Adipocyte (in vitro differentiated cells): ENCODE results near the gene SATB2.

Source experiments
- DNase-seq: peaks from one replicate; pipeline ENCODE4 v3.0.0-alpha.2; 2015; ENCODE audit warnings: low read depth
- H3K27me3 ChIP-seq: replicated peaks from 2 replicates; pipeline ENCODE4 v1.7.0; 2013; ENCODE audit warnings: mild to moderate bottlenecking, low read length, moderate library complexity; ENCODE audit not compliant: control insufficient read depth, insufficient read depth
- H3K36me3 ChIP-seq: 2 replicates; pipeline ENCODE4 v1.7.0; 2013; ENCODE audit warnings: low read length, mild to moderate bottlenecking, moderate library complexity; ENCODE audit not compliant: control insufficient read depth, insufficient read depth, severe bottlenecking
- H3K4me1 ChIP-seq: 2 replicates; pipeline ENCODE4 v1.7.0; 2013; ENCODE audit warnings: mild to moderate bottlenecking, low read length, moderate library complexity; ENCODE audit not compliant: control insufficient read depth, insufficient read depth
- H3K4me3 ChIP-seq: 2 replicates; pipeline ENCODE4 v1.7.0; 2013; ENCODE audit warnings: mild to moderate bottlenecking, low read length, moderate library complexity
- H3K9ac ChIP-seq: 2 replicates; pipeline ENCODE4 v1.7.0; 2013; ENCODE audit warnings: mild to moderate bottlenecking, low read length, moderate library complexity
- H3K9me3 ChIP-seq: 2 replicates; pipeline ENCODE4 v1.7.0; 2013; ENCODE audit warnings: mild to moderate bottlenecking, low read length, moderate library complexity; ENCODE audit not compliant: control insufficient read depth

The SATB2 gene

DNA sequence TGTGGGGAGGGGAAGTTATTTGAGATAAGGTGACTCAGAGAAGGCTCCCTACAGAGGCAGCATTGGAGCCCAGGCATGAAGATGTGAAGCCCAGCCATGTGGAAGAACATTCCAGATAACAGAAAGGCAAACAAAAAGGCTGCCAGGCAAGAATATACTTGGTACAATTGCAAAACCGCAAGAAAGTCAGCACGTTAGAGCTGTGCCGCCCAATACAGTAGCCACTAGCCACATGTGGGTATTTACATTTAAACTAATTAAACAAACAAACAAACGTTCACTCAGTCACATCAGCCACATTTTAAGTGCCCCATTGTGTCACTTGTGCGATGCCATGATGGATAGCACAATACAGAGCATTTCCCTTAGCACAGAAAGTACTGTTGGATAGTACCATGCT is 179.6 kb downstream of the SATB2 start:
- Histone ChIP-seq H3K9me3 (no peaks in the 10 kb centered on the region), H3K27me3 (no peaks in the 10 kb centered on the region), H3K9ac (no peak overlapping the region), H3K36me3 (no peaks in the 10 kb centered on the region), H3K4me3 (no peak overlapping the region), H3K4me1 (peaks cover 8% of the 10 kb centered on the region)
- DNase-seq: peak; percentile 43

DNA sequence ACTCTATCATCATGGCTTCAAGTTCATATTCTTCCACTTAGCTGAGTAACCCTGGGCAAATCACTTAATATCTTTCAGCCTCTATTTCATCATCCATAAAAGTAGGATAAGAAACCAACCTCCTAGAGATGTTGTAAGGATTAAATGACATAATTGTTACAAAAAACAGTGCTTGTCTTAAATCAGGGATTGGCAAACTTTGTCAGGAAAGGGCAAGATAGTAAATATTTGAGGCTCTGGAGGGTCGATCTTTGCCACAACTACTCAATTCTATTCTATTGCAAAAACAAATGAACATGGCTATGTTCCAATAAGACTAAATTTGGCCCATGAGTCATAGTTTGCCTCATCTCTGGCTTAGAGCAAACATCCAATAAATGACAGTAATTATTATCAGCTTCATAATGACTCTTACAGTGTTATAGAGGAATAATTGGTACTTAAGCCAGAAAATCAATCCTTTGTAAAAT is 184.7 kb downstream of the SATB2 start:
- H3K27me3 ChIP-seq: no peaks in the 10 kb centered on the region
- H3K4me1 ChIP-seq: peaks cover 18% of the 10 kb centered on the region
- no peak overlapping the region for H3K4me3 ChIP-seq
- peaks cover 9% of the 10 kb centered on the region for H3K36me3 ChIP-seq
- peak; percentile 88 for DNase-seq
- H3K9ac ChIP-seq: no peak overlapping the region
- H3K9me3 ChIP-seq: no peaks in the 10 kb centered on the region

DNA sequence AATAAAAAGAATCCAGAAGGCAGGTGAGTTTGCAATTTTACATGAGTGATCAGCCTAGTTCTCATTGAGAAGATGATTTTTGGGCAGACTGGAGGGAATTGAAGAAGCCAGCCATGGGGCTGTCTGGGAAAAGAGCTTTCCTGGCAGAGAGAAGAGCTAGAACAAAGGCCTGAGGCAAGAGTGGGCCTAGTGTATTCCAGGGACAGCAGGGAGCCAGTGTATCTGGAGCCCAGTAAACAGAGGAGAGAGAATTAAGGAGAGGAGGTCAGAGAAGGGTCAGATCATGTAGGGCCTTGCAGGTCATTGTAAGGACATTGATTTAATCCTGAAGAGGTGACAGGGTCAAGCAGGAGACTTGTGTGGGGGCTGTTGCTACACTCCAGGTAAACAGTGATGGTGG is 195.8 kb downstream of the SATB2 start:
- no peaks in the 10 kb centered on the region for H3K36me3 ChIP-seq
- no peaks in the 10 kb centered on the region for H3K4me1 ChIP-seq
- H3K4me3 ChIP-seq: no peak overlapping the region
- H3K9me3 ChIP-seq: peaks cover 13% of the 10 kb centered on the region
- no peak overlapping the region for H3K9ac ChIP-seq
- DNase-seq: no peak
- H3K27me3 ChIP-seq: no peaks in the 10 kb centered on the region

DNA sequence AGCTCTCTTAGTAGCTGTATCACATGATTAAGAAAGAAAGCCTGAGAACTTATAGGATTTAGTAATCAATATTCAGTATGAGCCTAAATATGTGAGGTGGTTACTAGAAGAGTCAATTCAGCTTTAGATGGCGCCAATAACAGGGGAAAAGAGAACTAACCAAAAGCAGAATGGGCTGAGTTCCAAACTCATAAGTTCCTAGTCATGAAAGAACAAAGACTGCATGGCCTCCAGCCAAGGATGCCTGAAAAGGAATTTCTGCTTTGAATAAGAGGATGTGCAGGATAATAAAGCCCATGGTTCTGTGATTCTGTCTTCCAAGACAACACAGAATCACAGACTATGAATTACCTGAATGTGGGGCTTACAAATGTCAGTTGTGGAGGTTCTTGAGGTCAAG is 196.5 kb downstream of the SATB2 start:
- H3K4me1 ChIP-seq: no peaks in the 10 kb centered on the region
- no peaks in the 10 kb centered on the region for H3K36me3 ChIP-seq
- H3K4me3 ChIP-seq: no peak overlapping the region
- peaks cover 13% of the 10 kb centered on the region for H3K9me3 ChIP-seq
- H3K27me3 ChIP-seq: no peaks in the 10 kb centered on the region
- no peak overlapping the region for H3K9ac ChIP-seq
- peak; percentile 60 for DNase-seq

DNA sequence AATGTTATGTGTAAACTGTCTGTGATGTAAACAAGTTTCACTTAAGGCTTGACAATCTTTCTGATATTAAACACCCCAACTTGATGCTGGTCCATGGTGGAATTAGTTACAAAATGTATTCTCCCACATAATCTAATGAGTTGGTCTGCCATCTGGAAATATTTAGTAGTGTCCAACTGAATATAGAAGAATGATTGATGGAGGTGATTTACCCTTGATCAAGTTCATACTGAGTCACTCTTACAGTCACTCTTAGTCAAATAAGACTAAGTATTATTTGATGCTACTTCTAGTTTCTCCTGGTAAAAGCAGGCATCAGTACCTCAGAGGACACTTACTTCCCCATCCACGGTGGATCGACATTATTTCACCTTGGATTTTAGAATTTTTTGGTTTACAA is 198.1 kb downstream of the SATB2 start:
- no peak for DNase-seq
- Histone ChIP-seq H3K27me3 (no peaks in the 10 kb centered on the region), H3K9me3 (peaks cover 13% of the 10 kb centered on the region), H3K4me1 (no peaks in the 10 kb centered on the region), H3K4me3 (no peak overlapping the region), H3K9ac (no peak overlapping the region), H3K36me3 (no peaks in the 10 kb centered on the region)

DNA sequence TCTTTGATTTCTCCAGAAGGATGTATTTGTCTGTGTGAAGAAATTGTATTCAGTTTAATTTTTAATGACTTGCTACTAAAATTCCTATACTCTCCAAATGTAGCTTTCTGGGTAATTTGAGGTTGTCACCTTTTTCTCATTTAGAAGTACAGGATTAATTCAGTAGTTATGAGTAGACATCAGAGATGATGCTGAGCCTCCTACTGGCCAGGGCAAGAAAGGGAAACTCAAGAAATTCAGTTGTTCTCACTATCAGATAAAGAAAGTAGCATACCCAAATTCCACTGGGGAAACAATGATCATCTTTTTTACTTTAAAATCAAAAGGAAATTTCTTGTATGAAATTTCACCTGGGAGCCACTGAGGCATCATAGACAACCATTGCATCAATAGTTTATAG is 199.4 kb downstream of the SATB2 start:
- no peak overlapping the region for H3K9ac ChIP-seq
- H3K4me3 ChIP-seq: no peak overlapping the region
- H3K4me1 ChIP-seq: no peaks in the 10 kb centered on the region
- no peak for DNase-seq
- peaks cover 4% of the 10 kb centered on the region for H3K9me3 ChIP-seq
- no peaks in the 10 kb centered on the region for H3K27me3 ChIP-seq
- H3K36me3 ChIP-seq: no peaks in the 10 kb centered on the region

DNA sequence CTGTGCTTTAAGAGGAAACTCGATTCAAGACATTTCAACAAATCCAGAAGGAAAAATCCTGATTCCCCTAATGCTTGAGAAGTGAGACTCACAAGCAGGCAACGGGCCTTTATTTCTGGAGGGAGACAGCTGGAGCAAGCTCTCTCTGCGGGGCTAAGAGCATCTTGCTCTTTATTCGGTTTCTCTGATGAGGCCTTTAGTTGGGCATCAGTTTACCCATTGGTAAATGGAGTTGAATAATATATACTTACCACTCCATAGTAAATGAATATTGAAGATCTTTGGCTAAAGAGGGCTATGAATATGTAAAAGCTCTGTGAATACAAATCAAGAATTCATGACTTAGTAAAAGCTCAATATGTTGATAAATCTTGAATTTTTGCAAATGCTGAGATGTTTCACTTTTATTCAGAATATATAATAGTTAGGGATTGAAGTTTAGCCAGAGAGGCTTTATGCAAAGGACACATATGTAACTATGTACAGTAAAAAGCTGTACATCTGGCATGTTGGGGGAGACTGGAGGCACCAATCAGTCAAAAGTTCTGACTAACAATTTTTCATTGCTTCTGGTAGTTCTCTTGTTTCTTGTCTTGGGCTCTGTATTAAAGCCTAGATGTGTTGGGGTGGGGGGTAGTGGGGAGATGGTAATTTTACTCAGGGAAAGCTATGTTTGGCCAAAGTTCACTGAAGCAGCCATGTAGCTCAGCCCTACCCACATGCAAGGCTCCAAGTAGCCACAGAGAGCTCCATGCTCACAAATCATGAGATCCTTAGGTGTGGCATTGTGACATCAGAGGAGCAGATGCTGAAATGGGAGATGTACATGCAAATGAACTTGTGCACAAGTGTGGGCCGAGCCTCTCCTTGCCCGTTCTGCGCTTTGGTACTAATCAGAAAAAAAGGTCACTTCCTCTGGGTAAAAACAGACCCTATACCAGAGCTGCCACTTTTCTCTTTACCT is 200.2 kb downstream of the SATB2 start:
- Histone ChIP-seq H3K9me3 (no peaks in the 10 kb centered on the region), H3K4me1 (no peaks in the 10 kb centered on the region), H3K36me3 (no peaks in the 10 kb centered on the region), H3K9ac (no peak overlapping the region), H3K4me3 (no peak overlapping the region), H3K27me3 (no peaks in the 10 kb centered on the region)
- no peak for DNase-seq

DNA sequence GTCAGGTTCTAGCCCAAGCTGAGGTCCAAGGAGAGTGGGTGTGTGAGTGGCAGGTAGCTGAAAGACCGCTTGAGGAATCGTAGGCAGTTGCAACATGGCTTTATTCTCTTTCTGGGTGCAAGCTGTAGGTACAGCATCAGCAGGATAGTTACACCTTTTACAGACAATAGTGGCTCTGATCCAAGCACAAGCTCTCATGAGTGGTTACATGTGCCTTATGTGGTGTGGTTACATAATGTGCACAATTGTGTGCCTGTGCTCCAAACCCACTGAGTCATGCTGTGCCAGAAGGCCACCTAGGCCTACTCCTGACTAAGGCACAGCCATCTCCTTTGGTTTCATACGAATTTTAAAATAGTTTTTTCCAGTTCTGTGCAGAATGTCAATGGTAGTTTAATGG is 227.6 kb downstream of the SATB2 start:
- no peaks in the 10 kb centered on the region for H3K4me1 ChIP-seq
- H3K9me3 ChIP-seq: no peaks in the 10 kb centered on the region
- no peaks in the 10 kb centered on the region for H3K36me3 ChIP-seq
- no peak overlapping the region for H3K9ac ChIP-seq
- H3K27me3 ChIP-seq: no peaks in the 10 kb centered on the region
- DNase-seq: no peak
- H3K4me3 ChIP-seq: no peak overlapping the region

DNA sequence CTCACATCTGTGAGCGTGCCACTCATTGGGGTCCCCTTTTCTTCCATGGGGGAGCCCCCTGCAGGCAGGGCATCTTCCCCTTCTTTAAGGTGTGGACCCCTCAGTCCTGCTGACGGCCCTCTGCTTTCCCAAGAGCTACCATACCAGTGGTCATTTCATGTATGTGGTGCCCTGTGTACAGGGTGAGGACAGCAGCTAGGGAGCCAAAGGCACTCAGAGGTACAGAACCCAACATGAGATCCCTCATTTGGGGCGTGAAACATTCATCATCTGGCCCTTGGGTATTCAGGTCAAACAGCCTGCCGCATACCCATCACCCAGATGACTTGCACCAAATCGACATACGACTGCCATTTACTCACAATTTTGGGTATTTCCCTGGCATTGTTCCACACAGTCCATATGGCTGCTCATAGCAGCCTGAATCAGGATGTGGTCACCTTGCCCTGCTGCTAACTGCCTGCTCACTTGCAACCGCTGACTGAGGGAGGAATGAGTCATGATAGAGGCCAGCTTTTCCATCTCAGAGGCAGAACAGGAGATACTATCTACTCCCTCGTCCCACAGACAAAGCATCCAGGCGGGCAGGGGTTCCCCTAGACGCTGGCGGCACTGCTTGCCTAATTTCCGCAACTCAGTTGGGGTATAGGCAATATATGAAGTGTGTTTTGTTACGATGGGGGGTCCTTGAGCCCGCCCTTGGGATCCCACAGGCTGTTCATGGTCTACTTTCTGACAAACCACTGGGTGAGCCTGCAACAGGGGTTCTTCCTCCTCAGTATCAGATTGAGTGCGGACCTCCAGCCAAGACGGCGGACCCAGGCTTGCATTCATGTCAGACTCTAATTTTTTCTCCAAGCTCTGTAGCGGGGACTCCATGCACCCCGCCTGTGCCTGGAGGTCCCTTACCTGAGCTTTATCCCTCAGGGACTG is 228.6 kb downstream of the SATB2 start:
- Histone ChIP-seq H3K4me3 (no peak overlapping the region), H3K36me3 (no peaks in the 10 kb centered on the region), H3K9me3 (no peaks in the 10 kb centered on the region), H3K27me3 (no peaks in the 10 kb centered on the region), H3K4me1 (no peaks in the 10 kb centered on the region), H3K9ac (no peak overlapping the region)
- peak; percentile 85 for DNase-seq

DNA sequence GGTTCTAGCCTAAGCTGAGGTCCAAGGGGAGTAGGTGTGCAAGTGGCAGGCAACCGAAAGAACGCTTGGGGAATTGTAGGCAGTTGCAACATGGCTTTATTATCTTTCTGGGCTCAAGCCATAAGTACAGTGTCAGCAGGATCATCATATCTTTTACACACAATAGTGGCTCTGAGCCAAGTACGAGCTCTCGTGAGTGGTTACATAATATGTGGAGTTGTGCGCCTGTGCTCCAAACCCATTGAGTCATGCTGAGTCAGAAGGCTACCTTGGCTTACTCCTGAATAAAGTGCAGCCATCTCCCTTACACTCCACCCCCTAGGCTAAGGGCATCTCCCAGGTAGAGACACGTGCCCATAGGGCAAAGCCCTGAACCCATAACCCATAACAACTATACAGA is 233.9 kb downstream of the SATB2 start:
- H3K27me3 ChIP-seq: no peaks in the 10 kb centered on the region
- no peaks in the 10 kb centered on the region for H3K4me1 ChIP-seq
- no peak overlapping the region for H3K4me3 ChIP-seq
- H3K9ac ChIP-seq: no peak overlapping the region
- DNase-seq: no peak
- no peaks in the 10 kb centered on the region for H3K36me3 ChIP-seq
- no peaks in the 10 kb centered on the region for H3K9me3 ChIP-seq

DNA sequence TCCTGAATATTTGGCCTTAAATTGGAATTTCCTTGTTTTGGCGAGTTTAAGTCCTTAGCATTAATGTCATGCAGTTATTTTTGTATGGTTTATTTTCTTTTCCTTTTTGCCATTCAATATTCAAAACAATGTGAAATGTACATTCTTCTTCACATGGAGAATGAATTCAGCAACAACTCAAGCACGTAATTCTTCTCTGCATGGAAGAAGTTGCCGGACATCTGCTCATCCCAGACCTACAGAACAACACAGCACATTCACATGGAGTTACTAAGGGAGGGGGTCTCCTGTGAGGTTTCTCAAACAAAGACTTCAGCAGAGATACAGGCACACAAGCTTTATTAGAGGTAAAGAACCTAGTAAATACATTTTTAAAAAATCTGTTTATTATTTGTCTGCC is 236.8 kb downstream of the SATB2 start:
- Histone ChIP-seq H3K4me3 (no peak overlapping the region), H3K27me3 (no peaks in the 10 kb centered on the region), H3K4me1 (no peaks in the 10 kb centered on the region), H3K9me3 (no peaks in the 10 kb centered on the region), H3K36me3 (no peaks in the 10 kb centered on the region), H3K9ac (no peak overlapping the region)
- peak; percentile 24 for DNase-seq
